ENCODE data around the gene GNG12. TPM values are rescaled to one million over a fixed set of nuclear protein-coding genes. Genes with fewer than 3 reads are reported as not detected.
A peak's percentile ranks its signal among the peaks of the same experiment; 100 is the strongest.

GNG12 gene
- total RNA-seq: 0.05 TPM in 2 replicates

- Mint-ChIP-seq H3K9me3 (no peaks in the 10 kb centered on the region), H3K4me3 (peak within 1 kb of the TSS; percentile 80), H3K27ac (no peak within 1 kb of the TSS), H3K27me3 (peaks cover 63% of the 10 kb centered on the region), H3K4me1 (peaks cover 9% of the 10 kb centered on the region), H3K36me3 (ENCODE audit: low read depth) (no peaks in the 10 kb centered on the region)
- peak; percentile 77 for DNase-seq
- intact Hi-C loops (cut with micrococcal nuclease): no loop called here
Observed at GRCh38 chr1:67832737-67833601, at the start of gene GNG12. Gene GNG12 (minus strand): TSS chr1:67833467. CDS start chr1:67707686, 125,781 bp downstream.

GRCh38 chr1:67882196-67882958 is 49.1 kb upstream of the GNG12 start:
- H3K4me1 Mint-ChIP-seq: no peaks in the 10 kb centered on the region
- no peaks in the 10 kb centered on the region for H3K9me3 Mint-ChIP-seq
- intact Hi-C loops (cut with micrococcal nuclease): no loop called here
- H3K27me3 Mint-ChIP-seq: peaks cover 15% of the 10 kb centered on the region
- no peak for DNase-seq
- no peak overlapping the region for H3K27ac Mint-ChIP-seq
- H3K36me3 Mint-ChIP-seq (ENCODE audit: low read depth): no peaks in the 10 kb centered on the region
- no peak overlapping the region for H3K4me3 Mint-ChIP-seq

- Mint-ChIP-seq H3K4me1 (no peaks in the 10 kb centered on the region), H3K4me3 (no peak overlapping the region), H3K9me3 (no peaks in the 10 kb centered on the region), H3K36me3 (ENCODE audit: low read depth) (no peaks in the 10 kb centered on the region), H3K27me3 (peaks cover 13% of the 10 kb centered on the region), H3K27ac (no peak overlapping the region)
- intact Hi-C loops (cut with micrococcal nuclease): no loop called here
- DNase-seq: no peak
Observed at GRCh38 chr1:67880056-67880601, 46.9 kb upstream of the GNG12 start.

GRCh38 chr1:67879485-67879884 is 46.2 kb upstream of the GNG12 start:
- H3K27ac Mint-ChIP-seq: no peak overlapping the region
- H3K27me3 Mint-ChIP-seq: peaks cover 8% of the 10 kb centered on the region
- H3K4me3 Mint-ChIP-seq: no peak overlapping the region
- intact Hi-C loops (cut with micrococcal nuclease): no loop called here
- DNase-seq: no peak
- no peaks in the 10 kb centered on the region for H3K4me1 Mint-ChIP-seq
- no peaks in the 10 kb centered on the region for H3K9me3 Mint-ChIP-seq
- no peaks in the 10 kb centered on the region for H3K36me3 Mint-ChIP-seq (ENCODE audit: low read depth)

GRCh38 chr1:67874501-67875111 is 41.3 kb upstream of the GNG12 start:
- Mint-ChIP-seq H3K27me3 (peaks cover 2% of the 10 kb centered on the region), H3K27ac (no peak overlapping the region), H3K9me3 (no peaks in the 10 kb centered on the region), H3K4me3 (no peak overlapping the region), H3K4me1 (no peaks in the 10 kb centered on the region), H3K36me3 (ENCODE audit: low read depth) (no peaks in the 10 kb centered on the region)
- intact Hi-C loops (cut with micrococcal nuclease): no loop called here
- DNase-seq: no peak

GRCh38 chr1:67869233-67869632 is 36.0 kb upstream of the GNG12 start:
- Mint-ChIP-seq H3K9me3 (no peaks in the 10 kb centered on the region), H3K27ac (no peak overlapping the region)
- intact Hi-C loops (cut with micrococcal nuclease): no loop called here

GRCh38 chr1:67863637-67864036 is 30.4 kb upstream of the GNG12 start:
- peaks cover 6% of the 10 kb centered on the region for H3K27me3 Mint-ChIP-seq
- no peak overlapping the region for H3K4me3 Mint-ChIP-seq
- no peaks in the 10 kb centered on the region for H3K36me3 Mint-ChIP-seq (ENCODE audit: low read depth)
- no peak overlapping the region for H3K27ac Mint-ChIP-seq
- H3K4me1 Mint-ChIP-seq: no peaks in the 10 kb centered on the region
- no peaks in the 10 kb centered on the region for H3K9me3 Mint-ChIP-seq
- DNase-seq: no peak
- intact Hi-C loops (cut with micrococcal nuclease): no loop called here

More at GRCh38 chr1:67869233-67869632, 36.0 kb upstream of the GNG12 start:
- Mint-ChIP-seq H3K4me1 (no peaks in the 10 kb centered on the region), H3K4me3 (no peak overlapping the region), H3K27me3 (peaks cover 9% of the 10 kb centered on the region), H3K36me3 (ENCODE audit: low read depth) (no peaks in the 10 kb centered on the region)
- DNase-seq: no peak

- H3K9me3 Mint-ChIP-seq: no peaks in the 10 kb centered on the region
- no peak overlapping the region for H3K27ac Mint-ChIP-seq
- DNase-seq: no peak
- no peaks in the 10 kb centered on the region for H3K36me3 Mint-ChIP-seq (ENCODE audit: low read depth)
- no peaks in the 10 kb centered on the region for H3K4me1 Mint-ChIP-seq
- intact Hi-C loops (cut with micrococcal nuclease): no loop called here
- H3K4me3 Mint-ChIP-seq: no peak overlapping the region
- H3K27me3 Mint-ChIP-seq: peaks cover 6% of the 10 kb centered on the region
Observed at GRCh38 chr1:67862685-67863084, 29.4 kb upstream of the GNG12 start.

- Mint-ChIP-seq H3K27me3 (peaks cover 6% of the 10 kb centered on the region), H3K36me3 (ENCODE audit: low read depth) (no peaks in the 10 kb centered on the region), H3K9me3 (no peaks in the 10 kb centered on the region), H3K4me1 (no peaks in the 10 kb centered on the region), H3K27ac (no peak overlapping the region), H3K4me3 (no peak overlapping the region)
- DNase-seq: no peak
- intact Hi-C loops (cut with micrococcal nuclease): no loop called here
Observed at GRCh38 chr1:67861856-67862516, 28.7 kb upstream of the GNG12 start.

- DNase-seq: no peak
- intact Hi-C loops (cut with micrococcal nuclease): no loop called here
- Mint-ChIP-seq H3K4me1 (no peaks in the 10 kb centered on the region), H3K9me3 (no peaks in the 10 kb centered on the region), H3K36me3 (ENCODE audit: low read depth) (no peaks in the 10 kb centered on the region), H3K27ac (no peak overlapping the region), H3K27me3 (peaks cover 10% of the 10 kb centered on the region), H3K4me3 (no peak overlapping the region)
Observed at GRCh38 chr1:67860776-67861175, 27.5 kb upstream of the GNG12 start.

GRCh38 chr1:67856921-67857320 is 23.7 kb upstream of the GNG12 start:
- no peaks in the 10 kb centered on the region for H3K36me3 Mint-ChIP-seq (ENCODE audit: low read depth)
- no peak for DNase-seq
- no peaks in the 10 kb centered on the region for H3K4me1 Mint-ChIP-seq
- H3K27me3 Mint-ChIP-seq: peaks cover 12% of the 10 kb centered on the region
- H3K4me3 Mint-ChIP-seq: no peak overlapping the region
- intact Hi-C loops (cut with micrococcal nuclease): loop anchor here (10.0 kb wide), 2 partner anchors 488 to 1878 kb away; no protein-coding TSS in a partner anchor
- H3K27ac Mint-ChIP-seq: no peak overlapping the region
- no peaks in the 10 kb centered on the region for H3K9me3 Mint-ChIP-seq

- no peaks in the 10 kb centered on the region for H3K36me3 Mint-ChIP-seq (ENCODE audit: low read depth)
- intact Hi-C loops (cut with micrococcal nuclease): loop anchor here (10.0 kb wide), 2 partner anchors 489 to 1879 kb away; no protein-coding TSS in a partner anchor
- H3K9me3 Mint-ChIP-seq: no peaks in the 10 kb centered on the region
- H3K4me3 Mint-ChIP-seq: no peak overlapping the region
- H3K4me1 Mint-ChIP-seq: no peaks in the 10 kb centered on the region
- DNase-seq: no peak
- peaks cover 11% of the 10 kb centered on the region for H3K27me3 Mint-ChIP-seq
- no peak overlapping the region for H3K27ac Mint-ChIP-seq
Observed at GRCh38 chr1:67855961-67856360, 22.7 kb upstream of the GNG12 start.

- H3K9me3 Mint-ChIP-seq: no peaks in the 10 kb centered on the region
- intact Hi-C loops (cut with micrococcal nuclease): loop anchor here (10.0 kb wide), 2 partner anchors 489 to 1879 kb away; no protein-coding TSS in a partner anchor
- no peaks in the 10 kb centered on the region for H3K4me1 Mint-ChIP-seq
- no peak for DNase-seq
- H3K4me3 Mint-ChIP-seq: no peak overlapping the region
- H3K27ac Mint-ChIP-seq: no peak overlapping the region
- peaks cover 9% of the 10 kb centered on the region for H3K27me3 Mint-ChIP-seq
- H3K36me3 Mint-ChIP-seq (ENCODE audit: low read depth): no peaks in the 10 kb centered on the region
Observed at GRCh38 chr1:67855444-67855843, 22.2 kb upstream of the GNG12 start.
